Activated CD4-positive, CD25-positive, alpha-beta regulatory T cell treated with anti-CD3 and anti-CD28 coated beads, Interleukin-2, amount 50 U/mL, for 72 hours (primary cell): ENCODE results near the gene EZR.

Experiments
- DNase-seq: peaks from one replicate; pipeline ENCODE4 v3.0.0; 2021

The EZR gene

GRCh38 chr6:158758941-158759479 lies 60.2 kb downstream of the EZR start:
- DNase-seq = no peak

- DNase-seq = no peak
These were observed 60.7 kb downstream of the EZR start for GRCh38 chr6:158758451-158758860.

- DNase-seq = no peak
These were observed 61.4 kb downstream of the EZR start for GRCh38 chr6:158757753-158758090.

- no peak for DNase-seq
These were observed 62.0 kb downstream of the EZR start for GRCh38 chr6:158756977-158757752.

- no peak for DNase-seq
These were observed 63.0 kb downstream of the EZR start for GRCh38 chr6:158756126-158756525.

GRCh38 chr6:158755636-158756035 lies 63.5 kb downstream of the EZR start:
- DNase-seq = no peak

GRCh38 chr6:158754738-158755137 lies 64.4 kb downstream of the EZR start:
- DNase-seq = no peak

GRCh38 chr6:158753811-158754210 lies 65.4 kb downstream of the EZR start:
- no peak for DNase-seq

- DNase-seq = no peak
These were observed 66.6 kb downstream of the EZR start for GRCh38 chr6:158752613-158753012.

GRCh38 chr6:158751921-158752320 lies 67.2 kb downstream of the EZR start:
- DNase-seq = no peak

GRCh38 chr6:158751224-158751623 lies 67.9 kb downstream of the EZR start:
- DNase-seq = no peak

- DNase-seq = no peak
These were observed 74.2 kb downstream of the EZR start for GRCh38 chr6:158744986-158745430.

- DNase-seq = no peak
These were observed 76.0 kb downstream of the EZR start for GRCh38 chr6:158743033-158743651.

- no peak for DNase-seq
These were observed 79.5 kb downstream of the EZR start for GRCh38 chr6:158739673-158740072.

GRCh38 chr6:158737710-158738615 lies 81.2 kb downstream of the EZR start:
- DNase-seq = no peak

GRCh38 chr6:158737082-158737709 lies 82.0 kb downstream of the EZR start:
- no peak for DNase-seq

GRCh38 chr6:158735009-158735408 lies 84.2 kb downstream of the EZR start:
- DNase-seq = no peak

GRCh38 chr6:158730541-158730907 lies 88.6 kb downstream of the EZR start:
- no peak for DNase-seq

GRCh38 chr6:158729906-158730540 lies 89.1 kb downstream of the EZR start:
- no peak for DNase-seq

GRCh38 chr6:158725704-158726103 lies 93.5 kb downstream of the EZR start:
- DNase-seq = no peak

GRCh38 chr6:158722176-158722729 lies 96.9 kb downstream of the EZR start:
- DNase-seq = no peak

GRCh38 chr6:158718461-158719046 lies 100.6 kb downstream of the EZR start:
- no peak for DNase-seq
